Stimulated activated CD4-positive, alpha-beta T cell treated with anti-CD3 and anti-CD28 coated beads, Interleukin-15, amount 100 ng/mL, for 24 hours (primary cell): Measurements from ENCODE around the gene AIP.

Experiments
- DNase-seq: peaks from one replicate; pipeline ENCODE4 v3.0.0-alpha.2; 2020

Gene AIP

DNA sequence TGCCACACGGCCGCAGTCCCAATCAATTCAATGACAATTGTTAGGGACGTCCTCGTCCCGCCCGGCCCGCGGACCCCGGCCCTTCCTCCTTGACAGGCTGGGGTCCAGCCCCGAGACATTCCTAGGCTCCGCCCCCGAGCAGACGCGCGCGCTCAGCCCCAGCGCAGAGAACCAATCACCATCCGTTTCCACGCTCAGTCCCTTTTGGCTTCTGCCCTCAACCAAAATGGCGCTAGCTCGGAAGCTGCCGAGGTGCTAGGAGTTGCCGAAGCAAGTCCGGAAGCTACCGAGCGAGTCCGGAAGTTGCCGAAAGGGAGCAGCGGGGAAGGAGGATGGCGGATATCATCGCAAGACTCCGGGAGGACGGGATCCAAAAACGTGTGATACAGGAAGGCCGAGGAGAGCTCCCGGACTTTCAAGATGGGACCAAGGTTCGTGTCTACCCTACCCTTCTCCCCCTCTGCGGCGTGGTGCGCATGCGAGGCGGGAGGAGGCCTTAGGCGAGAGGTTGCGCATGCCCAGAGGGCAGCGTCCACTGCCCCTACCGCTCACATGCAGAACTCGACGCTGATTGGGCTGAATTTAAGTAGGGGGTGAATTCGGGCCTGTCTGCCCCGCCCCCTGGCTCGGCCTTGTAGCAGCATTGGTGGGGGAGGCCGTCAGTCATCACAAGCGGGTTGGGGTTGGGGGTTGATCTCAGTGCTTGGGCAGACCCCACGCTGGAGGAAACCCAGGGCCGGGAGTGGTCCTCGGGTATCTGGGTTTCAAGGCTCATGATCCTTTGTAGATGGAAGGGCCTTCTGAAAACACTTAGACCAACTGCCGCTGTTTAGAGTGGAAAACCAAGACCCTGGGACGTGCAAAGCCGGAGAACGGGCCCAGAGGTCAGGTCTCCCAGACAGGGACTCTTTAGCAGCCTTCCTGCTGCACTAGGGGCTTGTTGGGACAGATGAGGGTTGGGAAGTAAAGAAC is at the start of gene AIP:
TSS of gene AIP (plus strand) at position 200 of the 972 bp plus-strand sequence. CDS start at position 333, 133 bp downstream.
- peak; percentile 98 for DNase-seq

DNA sequence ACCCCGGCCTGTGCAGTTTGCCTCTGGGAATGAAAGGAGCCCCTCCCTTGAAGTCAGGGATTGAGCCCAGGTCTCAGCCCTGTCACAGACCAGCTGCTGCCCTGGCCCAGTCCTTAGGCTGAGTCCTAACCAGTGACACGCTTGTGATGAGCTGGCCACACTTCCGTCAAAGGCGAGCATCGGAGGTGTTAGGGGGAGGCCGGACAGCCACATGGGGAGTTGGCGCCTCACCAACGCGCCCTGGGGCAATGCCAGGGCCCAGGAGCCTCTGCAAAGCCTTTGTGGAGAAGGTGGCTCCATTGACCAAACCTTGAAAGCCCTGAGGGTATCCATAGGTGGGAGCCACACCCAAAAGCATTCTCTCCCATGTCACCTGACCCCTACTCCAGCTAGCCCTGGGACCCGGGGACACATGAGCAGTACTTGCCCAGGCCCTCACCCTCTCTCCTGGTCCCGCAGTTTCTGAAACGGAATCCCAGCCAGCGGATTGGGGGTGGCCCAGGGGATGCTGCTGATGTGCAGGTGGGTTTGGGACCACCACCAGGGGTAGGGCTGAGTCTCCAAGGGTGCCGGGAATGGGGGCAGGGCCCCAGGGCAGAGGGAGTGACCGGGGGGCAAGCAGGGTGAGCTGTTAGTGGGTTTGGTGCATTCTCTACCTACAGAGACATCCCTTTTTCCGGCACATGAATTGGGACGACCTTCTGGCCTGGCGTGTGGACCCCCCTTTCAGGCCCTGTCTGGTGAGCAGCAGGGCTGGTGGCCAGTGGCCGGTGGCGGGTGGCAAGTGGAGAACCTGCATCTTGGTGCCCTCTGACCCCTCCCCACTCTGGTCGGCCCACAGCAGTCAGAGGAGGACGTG is 49.1 kb upstream of the AIP start:
- DNase-seq = peak; percentile 45

DNA sequence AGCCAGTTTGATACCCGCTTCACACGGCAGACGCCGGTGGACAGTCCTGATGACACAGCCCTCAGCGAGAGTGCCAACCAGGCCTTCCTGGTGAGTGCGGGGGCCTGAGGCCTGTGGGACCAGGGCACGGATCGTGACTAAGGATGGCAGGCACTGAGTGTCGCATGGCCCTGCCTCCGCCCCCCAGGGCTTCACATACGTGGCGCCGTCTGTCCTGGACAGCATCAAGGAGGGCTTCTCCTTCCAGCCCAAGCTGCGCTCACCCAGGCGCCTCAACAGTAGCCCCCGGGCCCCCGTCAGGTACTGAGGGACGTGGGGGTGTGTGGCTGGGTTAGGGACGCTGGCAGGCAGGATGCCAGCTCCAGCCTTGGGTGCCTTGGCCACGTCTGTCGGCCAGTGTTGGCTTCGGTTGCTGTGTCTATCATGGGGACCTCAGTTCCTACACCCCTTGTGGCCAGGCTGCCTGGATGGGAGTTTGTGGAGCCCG is 48.4 kb upstream of the AIP start:
- peak; percentile 60 for DNase-seq

DNA sequence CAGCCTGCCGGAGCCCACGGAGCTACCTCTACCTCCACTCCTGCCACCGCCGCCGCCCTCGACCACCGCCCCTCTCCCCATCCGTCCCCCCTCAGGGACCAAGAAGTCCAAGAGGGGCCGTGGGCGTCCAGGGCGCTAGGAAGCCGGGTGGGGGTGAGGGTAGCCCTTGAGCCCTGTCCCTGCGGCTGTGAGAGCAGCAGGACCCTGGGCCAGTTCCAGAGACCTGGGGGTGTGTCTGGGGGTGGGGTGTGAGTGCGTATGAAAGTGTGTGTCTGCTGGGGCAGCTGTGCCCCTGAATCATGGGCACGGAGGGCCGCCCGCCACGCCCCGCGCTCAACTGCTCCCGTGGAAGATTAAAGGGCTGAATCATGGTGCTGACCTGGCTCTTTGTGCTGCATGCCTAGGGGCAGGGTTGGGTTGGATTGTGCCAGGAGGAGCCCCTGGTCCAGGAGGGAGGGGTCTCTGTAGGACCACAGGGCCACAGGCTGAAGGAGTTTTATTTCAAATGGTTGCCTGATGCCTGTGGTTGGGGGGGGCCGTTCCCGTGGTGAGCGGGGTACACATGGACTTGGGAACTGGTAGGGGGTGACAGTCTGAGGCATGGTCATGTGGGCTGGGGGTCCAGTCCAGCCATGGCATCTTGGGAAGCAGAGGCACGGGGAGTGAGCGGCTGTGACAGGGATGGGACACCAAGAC is 47.6 kb upstream of the AIP start:
- peak; percentile 66 for DNase-seq

DNA sequence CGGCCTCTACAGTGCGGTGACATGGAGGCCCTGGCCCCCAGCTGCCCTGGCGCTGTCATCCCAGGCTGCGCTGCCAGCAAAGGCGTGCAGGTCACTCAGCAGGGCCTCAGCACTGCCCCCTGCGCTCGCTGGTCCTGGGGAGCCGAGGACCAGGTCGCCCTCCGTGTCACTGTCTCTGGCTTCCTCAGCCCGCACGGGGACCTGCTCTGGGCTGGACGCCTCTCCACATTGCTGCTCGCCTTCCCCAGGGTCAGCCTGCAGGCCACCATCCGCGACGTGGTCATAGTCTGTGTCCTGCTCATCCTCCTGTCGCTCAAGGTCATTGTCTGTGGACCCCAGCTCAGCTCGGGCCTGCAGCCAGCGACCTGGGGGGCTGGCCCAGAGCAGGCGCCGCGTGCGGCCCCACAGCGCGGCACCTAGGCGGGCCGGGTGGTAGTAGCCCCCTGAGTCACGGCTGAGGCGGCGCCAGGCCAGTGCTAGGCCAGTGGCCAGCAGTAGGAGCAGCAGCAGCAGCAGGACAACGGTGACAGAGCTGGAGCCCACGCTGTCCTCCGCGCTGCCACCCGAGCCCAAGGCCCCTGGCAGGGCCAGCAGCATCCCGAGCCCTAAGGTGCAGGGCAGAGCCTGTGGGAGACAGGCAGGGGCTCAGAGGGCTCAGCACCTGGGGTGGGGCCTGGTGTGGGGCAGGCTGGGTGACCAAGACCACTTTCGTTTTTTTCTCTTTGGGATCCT is 46.9 kb upstream of the AIP start:
- DNase-seq = no peak

DNA sequence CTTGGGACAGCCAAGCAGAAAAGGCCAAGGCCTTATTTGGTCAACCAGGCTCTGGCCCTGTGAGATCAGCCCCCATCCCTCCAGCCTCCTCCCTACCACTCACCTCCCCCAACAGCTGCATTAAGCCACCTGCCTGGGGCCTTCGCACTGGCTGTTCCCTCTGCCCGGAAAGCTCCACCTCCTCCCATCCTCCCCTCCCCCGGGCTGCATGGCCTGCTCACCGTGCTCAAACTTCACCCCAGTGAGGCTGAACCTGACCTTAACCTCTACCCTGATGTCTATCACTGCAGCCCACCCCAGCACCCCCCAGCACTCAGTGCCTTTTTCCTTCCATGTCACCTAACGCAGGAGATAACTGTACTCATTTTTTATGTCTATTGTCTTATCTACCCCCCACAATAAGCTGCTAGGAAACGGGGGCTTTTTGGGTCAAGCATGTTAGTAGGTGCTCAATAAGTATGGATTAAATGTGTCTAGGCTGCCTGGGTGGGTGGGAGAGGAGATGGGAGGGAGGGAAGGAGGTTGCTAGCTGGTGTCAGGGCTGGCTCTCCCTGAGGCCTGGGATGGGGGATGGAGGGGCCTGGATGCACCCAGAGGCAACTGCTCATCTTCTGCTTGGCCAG is 46.3 kb upstream of the AIP start:
- peak; percentile 91 for DNase-seq

DNA sequence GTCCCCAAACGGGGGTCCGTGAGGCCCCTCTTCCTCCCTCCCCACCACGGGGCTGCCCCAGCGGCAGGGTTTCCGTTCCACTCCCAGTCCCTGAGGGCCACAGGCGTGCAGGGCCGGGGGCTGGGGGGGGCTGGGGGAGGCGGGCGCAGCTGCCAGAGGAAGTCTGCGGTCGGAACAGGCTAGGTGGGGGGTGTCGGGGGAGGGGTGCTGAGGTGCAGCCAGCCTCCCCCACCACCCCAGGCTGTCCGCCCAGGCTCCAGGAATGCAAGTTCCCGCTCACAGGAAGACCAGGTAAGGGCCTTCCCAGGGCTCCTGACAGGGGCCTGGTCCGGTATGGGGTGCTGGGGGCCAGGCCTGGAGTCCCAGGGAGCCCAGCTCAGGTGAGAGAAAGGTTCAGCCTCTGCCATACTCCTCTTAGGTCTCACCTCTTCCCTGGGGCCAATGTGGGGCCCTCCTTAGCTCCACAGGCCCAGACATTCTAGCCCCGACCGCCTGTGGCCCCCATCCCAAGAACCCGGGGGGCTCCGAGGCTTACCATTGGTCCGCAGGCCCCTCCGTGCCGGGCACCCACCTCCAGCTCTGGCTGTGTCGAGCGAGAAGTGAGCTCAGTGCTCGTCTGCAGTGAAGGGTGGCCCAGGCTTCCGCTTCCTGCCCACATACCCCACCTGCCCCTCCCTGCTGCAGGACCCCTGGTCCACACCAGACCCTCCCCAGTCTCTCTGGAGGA is 45.6 kb upstream of the AIP start, which contains the start of gene PTPRCAP:
TSS of gene PTPRCAP (minus strand) at position 601 of the 727 bp plus-strand sequence. CDS start at position 538, 63 bp downstream.
- DNase-seq = peak; percentile 87

DNA sequence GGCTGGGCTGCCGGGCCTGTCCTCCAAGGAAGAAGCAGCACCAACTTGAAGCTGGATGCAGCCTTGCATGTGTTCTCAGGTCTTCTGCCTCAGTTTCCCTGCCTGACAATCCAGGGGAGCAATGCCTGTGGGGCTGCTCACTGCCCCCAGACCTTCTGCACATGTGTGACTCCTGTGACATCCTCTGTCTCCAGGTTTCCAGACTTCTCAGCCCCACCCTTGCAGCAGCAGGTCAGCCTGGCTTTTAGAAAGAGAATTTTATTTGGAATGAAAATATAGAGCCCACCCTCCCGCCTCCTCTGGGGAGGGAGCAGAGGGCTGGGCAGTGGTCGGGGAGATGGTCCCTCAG is 45.0 kb upstream of the AIP start:
- DNase-seq = no peak

DNA sequence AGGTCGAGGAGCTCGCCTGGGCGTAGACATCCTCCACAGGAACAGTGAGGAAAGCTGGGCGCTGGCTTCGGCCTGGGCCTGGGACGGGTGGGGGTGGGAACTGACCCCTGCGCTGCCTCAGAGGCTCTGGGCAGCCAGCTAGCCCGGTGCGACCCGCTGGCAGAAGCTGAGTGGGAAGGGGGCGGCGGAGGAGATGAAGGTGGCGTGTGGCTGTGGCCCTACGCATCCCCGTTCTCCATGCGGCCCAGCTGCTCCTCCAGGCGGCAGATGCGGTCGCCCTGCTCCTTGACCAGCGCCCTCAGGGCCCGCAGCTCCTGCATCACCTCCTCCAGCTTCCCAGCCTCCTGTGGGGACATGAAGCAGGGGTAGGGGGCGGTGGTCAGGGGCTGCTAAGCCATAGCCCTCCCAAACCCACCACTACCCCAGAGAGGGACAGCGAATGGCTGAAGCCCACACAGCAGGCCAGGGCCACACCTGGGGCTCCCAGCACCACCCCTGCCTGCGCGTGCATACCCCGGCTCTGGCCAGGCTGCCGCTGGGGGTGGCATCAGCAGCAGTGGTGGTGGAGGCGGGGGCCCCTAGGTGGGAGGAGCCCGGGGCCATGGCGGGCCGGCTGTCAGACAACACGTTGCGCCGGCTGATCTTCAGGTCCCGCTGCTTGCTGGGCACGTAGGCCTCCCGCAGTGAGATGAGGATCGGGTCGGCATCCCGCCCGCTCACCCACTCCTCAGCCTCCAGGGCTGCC is 44.5 kb upstream of the AIP start:
- peak; percentile 93 for DNase-seq

DNA sequence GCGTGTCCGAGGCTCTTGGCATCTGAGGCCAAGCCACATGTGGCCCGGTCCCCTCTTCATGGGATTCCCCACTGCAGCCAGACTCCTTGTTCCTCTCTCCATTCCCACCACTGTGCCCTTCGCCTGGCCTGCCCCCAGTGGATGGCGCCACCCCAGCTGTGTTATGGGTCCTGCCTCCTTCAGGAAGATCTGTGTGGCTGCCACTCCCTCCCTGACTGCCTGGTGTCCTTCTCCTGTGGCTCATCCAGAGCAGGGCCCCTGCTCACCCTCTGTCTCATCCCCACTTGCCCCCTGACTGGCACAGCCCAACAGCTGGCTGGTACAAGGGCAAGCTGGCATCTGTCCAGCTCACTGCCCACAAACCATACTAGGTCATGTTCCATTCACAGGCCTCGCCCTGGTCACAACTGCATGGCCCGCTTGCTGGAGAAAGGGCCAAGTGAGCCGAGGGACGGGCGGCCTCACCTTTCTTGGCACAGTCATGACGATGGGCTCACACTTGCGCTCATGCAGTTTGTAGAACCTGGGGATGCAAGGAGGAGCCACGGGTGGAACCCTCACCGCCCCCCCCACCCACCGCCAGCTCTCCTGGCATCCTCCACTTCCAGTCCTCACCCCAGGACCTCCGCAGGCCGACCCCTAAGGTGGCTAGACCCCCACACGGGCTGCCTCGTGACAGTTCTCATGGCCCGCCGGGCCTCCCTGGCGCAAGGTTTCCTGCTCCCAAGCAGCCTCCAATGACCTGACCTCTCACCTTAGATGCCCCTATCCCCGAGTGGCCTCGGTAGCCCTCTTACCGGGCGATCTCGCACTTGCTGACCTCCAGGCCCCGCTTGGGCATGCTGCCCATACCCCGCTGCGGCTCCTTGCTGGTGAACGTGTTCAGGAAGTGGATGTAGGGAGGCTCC is 43.3 kb upstream of the AIP start:
- DNase-seq = peak; percentile 69

DNA sequence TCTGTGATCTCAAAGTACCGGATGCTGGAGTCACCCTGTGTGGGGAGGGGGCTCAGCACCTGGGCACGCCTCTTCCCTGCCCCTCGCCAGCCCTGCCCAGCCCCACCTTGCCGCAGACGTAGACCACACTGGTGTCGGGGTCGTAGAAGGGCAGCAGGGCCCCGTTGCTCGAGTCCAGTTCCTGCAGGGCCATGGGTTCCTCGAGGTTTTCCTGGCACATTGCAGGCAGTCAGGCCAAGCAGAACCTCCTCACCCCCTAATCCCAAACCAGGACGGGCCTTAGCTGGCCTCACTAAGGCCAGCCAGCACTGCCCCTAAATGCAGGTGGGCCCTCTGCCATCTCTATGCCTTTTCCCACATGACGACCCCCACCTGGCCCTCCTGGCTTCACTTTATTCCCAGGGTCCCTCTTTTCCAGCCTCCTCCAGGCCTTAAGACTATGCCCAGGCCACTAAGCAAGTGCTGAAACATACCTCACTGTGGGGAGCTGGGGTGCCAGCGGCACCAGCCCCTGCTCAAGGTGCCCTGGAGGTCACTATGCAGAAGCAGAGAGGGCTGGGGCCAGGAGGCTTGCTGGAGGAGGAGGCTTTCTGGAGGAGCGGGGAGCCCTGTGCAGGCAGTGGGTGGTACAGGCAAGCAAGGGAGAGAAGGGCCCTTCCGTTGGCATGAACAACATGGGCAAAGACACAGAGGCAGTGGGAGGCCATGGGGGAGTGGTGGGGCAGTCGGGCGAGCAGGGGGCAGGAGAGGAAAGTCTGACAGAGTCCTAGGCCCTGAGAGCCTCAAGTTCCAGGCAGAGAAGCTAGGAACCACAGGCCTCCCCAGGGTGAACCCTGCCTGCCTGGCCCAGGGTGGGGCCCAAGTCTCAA is 42.4 kb upstream of the AIP start:
- DNase-seq = peak; percentile 38

DNA sequence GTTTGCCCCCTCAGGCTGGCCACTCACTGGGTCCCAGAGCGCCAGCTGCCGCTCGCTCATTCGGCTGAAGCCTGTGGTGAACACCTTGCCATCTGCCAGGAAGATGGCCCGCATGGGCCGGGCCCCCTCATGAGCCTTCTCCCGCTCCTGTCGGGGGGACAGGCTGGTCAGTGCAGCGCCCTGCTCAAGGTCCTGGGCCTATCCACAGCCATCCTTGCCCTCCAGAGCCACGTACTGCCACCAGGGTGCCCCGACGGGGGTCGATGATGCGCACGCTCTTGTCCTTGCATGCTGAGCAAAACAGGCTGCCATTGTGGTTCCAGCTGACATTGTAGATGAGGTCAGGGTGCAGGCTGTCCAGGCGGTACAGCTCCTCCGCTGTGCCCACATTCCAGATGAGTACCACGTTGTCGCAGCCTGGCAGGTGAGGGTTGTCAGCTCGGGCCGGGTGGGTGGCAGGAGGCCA is 41.7 kb upstream of the AIP start:
- DNase-seq = peak; percentile 48

DNA sequence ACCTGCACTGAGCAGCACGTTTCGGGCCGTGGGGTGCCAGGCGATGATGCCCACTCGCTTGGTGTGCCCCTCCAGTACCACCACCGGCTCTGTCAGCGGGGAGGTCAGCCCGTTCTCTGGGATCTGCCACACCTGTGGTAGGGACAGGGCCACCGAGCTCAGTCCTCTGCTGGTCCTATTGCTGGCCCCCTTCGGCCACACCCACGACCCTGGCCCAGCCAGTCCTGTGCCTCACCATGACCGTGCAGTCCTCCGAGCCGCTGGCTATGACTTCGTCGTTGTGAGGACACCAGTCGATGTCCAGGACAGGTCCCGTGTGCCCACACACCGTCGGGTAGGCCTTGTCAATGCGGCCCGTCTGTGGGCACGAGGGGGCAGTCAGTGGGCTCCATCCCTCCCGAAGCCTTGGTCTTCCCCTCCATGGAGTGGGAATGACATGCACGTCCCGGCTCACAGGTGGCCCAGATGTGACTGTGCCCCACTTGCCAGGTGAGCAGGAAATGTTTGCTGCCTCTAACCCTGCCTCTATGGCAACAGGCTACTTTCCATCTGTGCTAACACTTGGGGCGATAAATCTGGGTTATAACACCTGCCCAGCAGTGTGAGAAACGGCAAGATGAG is 41.0 kb upstream of the AIP start:
- DNase-seq = no peak

DNA sequence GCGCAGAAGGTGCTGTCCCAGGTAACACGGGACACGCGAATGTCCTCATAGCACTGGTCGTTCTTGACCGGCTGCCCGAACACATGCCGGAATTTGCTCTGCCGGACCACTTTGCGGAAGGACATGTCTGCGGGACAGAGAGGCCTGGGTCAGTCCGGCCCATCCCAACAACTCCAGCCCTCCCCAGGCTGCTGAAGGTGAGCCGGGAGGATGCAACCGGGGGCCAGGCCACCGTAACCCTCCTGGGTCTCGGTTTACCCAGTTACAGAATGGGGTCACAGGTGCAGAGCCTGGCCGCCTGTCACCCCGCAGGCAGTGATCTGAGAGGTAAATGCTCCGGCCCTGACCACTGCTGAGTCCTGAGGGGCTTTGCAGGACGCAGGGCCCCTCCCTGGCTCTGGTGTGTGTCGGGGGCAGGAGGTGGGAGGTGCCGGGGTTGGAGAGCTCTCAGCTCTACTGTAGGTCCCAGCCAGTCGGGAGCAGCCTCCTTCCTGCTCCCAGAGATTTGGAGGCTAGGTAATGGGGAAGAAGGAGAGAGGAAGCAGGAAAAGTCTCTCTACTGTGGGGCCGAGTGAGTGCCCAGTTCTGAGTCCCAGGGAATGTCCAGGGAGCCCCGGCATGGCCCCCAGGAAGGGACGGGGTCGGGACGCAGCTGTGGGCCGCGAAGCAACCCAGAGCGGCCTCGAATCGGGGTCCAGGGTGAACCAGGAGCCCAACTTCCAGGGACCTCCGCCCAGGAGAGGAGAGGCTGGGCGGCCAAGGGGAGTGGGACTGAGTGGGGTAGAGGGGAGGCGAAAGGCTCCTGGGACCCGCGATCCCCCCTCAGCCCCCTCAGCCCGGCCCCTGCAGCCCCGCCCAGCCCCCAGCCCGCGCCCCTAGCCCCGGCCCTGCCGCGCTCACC is 40.1 kb upstream of the AIP start:
- no peak for DNase-seq

DNA sequence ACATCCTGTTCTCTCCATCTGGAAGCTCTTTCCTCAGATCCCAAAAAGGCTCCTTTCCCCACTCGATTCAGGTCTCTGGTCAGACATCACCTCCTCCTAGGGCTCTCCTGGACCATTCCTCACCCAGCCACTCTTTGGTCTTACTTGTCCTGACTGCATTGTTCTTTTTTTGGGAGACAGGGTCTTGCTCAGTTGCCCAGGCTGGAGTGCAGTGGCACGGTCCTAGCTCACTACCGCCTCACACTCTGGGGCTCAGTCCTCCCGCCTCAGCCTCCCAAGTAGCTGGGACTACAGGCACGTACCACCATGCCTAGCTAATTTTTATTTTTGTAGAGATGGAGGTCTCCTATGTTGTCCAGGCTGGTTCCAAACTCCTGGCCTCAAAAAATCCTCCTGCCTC is 37.3 kb upstream of the AIP start:
- DNase-seq = no peak

DNA sequence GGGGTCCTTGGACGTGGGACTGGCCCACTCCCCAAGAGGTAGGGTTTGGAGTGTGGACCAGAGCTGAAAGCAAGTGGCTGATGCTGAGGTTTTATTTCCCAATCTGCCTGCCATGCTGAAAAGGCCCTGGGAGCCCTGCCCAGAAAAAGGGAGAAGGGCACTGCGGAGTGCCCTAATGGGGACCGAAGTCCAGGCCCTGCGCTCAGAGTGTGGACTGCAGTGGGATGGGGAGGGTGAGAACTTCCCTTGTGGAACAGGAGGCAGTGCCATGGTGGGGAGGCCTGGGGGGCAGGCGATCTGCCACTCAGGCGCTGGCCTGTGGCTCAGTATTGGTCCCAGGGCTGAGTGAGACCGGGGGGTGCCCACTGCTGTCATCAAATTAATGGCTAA is 34.6 kb upstream of the AIP start:
- no peak for DNase-seq
